ENCODE data around the gene SLC22A3.

- TF ChIP-seq CTCF (IDR thresholded peaks at IDR 0.05; ENCODE audit: low read depth, low read length, poor library complexity, severe bottlenecking) (no peak), EZH2phosphoT487 (IDR thresholded peaks at IDR 0.05; ENCODE audit: borderline replicate concordance, low read length) (no peak)
These were observed 27.4 kb downstream of the SLC22A3 start for GRCh38 chr6:160375561-160375949.
